Erythroblast (primary cell): ENCODE results near the gene RNF38.

Experiments
- GATA1 ChIP-seq: IDR thresholded peaks from 2 replicates; pipeline ENCODE4 v1.6.1; 2011; ENCODE audit warnings: low read depth, mild to moderate bottlenecking, control low read depth, low read length, moderate library complexity
- POLR2A ChIP-seq: IDR thresholded peaks from 2 replicates; pipeline ENCODE4 v1.6.1; 2011; ENCODE audit warnings: mild to moderate bottlenecking, low read length

DNA sequence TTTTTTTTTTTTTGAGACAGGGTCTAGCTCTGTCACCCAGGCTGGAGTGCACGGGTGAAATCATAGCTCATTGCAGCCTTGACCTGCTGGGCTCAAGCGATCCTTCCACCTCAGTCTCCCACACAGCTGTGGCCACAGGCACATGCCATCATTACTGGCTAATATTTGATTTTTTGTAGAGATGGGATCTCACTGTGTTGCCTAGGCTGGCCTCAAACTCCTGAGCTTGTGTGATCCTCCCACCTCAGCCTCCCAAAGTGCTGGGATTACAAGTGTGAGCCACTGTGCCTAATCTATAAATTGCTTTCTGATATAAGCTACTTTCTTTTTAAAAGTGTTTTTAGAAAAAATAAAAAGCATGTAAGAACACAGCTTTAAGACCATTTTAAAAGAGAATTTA lies 85.3 kb downstream of the RNF38 start:
- no peak for TF ChIP-seq POLR2A
- TF ChIP-seq GATA1: no peak
